ENCODE data around the gene NDUFAF7. TPM values are rescaled to one million over a fixed set of nuclear protein-coding genes. Genes with fewer than 3 reads are reported as not detected.
A peak's percentile ranks its signal among the peaks of the same experiment; 100 is the strongest.
"Not testable (repeated sequence)": the region's sequence is repeated elsewhere in the genome, so short reads cannot be mapped to it uniquely, and the experiment has no call there.

Gene NDUFAF7
- total RNA-seq, 1 donor, result 19.6 TPM

GRCh38 chr2:37203708-37204107, 27.8 kb upstream of the NDUFAF7 start:
- H3K27me3 ChIP-seq (ENCODE audit: insufficient read depth, low read length), result no peaks in the 10 kb centered on the region
- no peak overlapping the region for H3K4me3 ChIP-seq (ENCODE audit: low read length)
- peaks cover 3% of the 10 kb centered on the region for H3K4me1 ChIP-seq (ENCODE audit: insufficient read depth, low read length)
- peaks cover 26% of the 10 kb centered on the region for H3K9me3 ChIP-seq (ENCODE audit: low read depth, low read length)

GRCh38 chr2:37205071-37205661, 26.3 kb upstream of the NDUFAF7 start:
- peaks cover 36% of the 10 kb centered on the region for H3K9me3 ChIP-seq (ENCODE audit: low read depth, low read length)
- H3K4me1 ChIP-seq (ENCODE audit: insufficient read depth, low read length); H3K4me3 ChIP-seq (ENCODE audit: low read length); H3K27me3 ChIP-seq (ENCODE audit: insufficient read depth, low read length): not testable (repeated sequence)

- no peak overlapping the region for H3K4me3 ChIP-seq (ENCODE audit: low read length)
- H3K9me3 ChIP-seq (ENCODE audit: low read depth, low read length), result peaks cover 36% of the 10 kb centered on the region
- H3K4me1 ChIP-seq (ENCODE audit: insufficient read depth, low read length), result no peaks in the 10 kb centered on the region
- no peaks in the 10 kb centered on the region for H3K27me3 ChIP-seq (ENCODE audit: insufficient read depth, low read length)
Measured at GRCh38 chr2:37205689-37206341, 25.6 kb upstream of the NDUFAF7 start.

GRCh38 chr2:37206760-37207159, 24.7 kb upstream of the NDUFAF7 start:
- peaks cover 36% of the 10 kb centered on the region for H3K9me3 ChIP-seq (ENCODE audit: low read depth, low read length)
- H3K4me3 ChIP-seq (ENCODE audit: low read length); H3K4me1 ChIP-seq (ENCODE audit: insufficient read depth, low read length); H3K27me3 ChIP-seq (ENCODE audit: insufficient read depth, low read length): not testable (repeated sequence)

GRCh38 chr2:37211212-37211611, 20.2 kb upstream of the NDUFAF7 start:
- no peaks in the 10 kb centered on the region for H3K27me3 ChIP-seq (ENCODE audit: insufficient read depth, low read length)
- no peak overlapping the region for H3K4me3 ChIP-seq (ENCODE audit: low read length)
- peaks cover 6% of the 10 kb centered on the region for H3K4me1 ChIP-seq (ENCODE audit: insufficient read depth, low read length)
- peaks cover 35% of the 10 kb centered on the region for H3K9me3 ChIP-seq (ENCODE audit: low read depth, low read length)

GRCh38 chr2:37211939-37212338, 19.5 kb upstream of the NDUFAF7 start:
- Histone ChIP-seq H3K4me3 (ENCODE audit: low read length) (no peak overlapping the region), H3K9me3 (ENCODE audit: low read depth, low read length) (peaks cover 28% of the 10 kb centered on the region), H3K4me1 (ENCODE audit: insufficient read depth, low read length) (peaks cover 6% of the 10 kb centered on the region), H3K27me3 (ENCODE audit: insufficient read depth, low read length) (no peaks in the 10 kb centered on the region)

- Histone ChIP-seq H3K9me3 (ENCODE audit: low read depth, low read length) (no peaks in the 10 kb centered on the region), H3K4me3 (ENCODE audit: low read length) (no peak overlapping the region), H3K4me1 (ENCODE audit: insufficient read depth, low read length) (peaks cover 6% of the 10 kb centered on the region), H3K27me3 (ENCODE audit: insufficient read depth, low read length) (no peaks in the 10 kb centered on the region)
Measured at GRCh38 chr2:37215250-37215649, 16.2 kb upstream of the NDUFAF7 start.

- peaks cover 6% of the 10 kb centered on the region for H3K4me1 ChIP-seq (ENCODE audit: insufficient read depth, low read length)
- H3K4me3 ChIP-seq (ENCODE audit: low read length), result no peak overlapping the region
- H3K27me3 ChIP-seq (ENCODE audit: insufficient read depth, low read length), result no peaks in the 10 kb centered on the region
- no peaks in the 10 kb centered on the region for H3K9me3 ChIP-seq (ENCODE audit: low read depth, low read length)
Measured at GRCh38 chr2:37219046-37219445, 12.4 kb upstream of the NDUFAF7 start.

GRCh38 chr2:37223131-37223530, 8.3 kb upstream of the NDUFAF7 start:
- Histone ChIP-seq H3K4me1 (ENCODE audit: insufficient read depth, low read length) (no peaks in the 10 kb centered on the region), H3K27me3 (ENCODE audit: insufficient read depth, low read length) (no peaks in the 10 kb centered on the region), H3K9me3 (ENCODE audit: low read depth, low read length) (no peaks in the 10 kb centered on the region), H3K4me3 (ENCODE audit: low read length) (no peak overlapping the region)

- no peak overlapping the region for H3K4me3 ChIP-seq (ENCODE audit: low read length)
- H3K27me3 ChIP-seq (ENCODE audit: insufficient read depth, low read length), result no peaks in the 10 kb centered on the region
- H3K4me1 ChIP-seq (ENCODE audit: insufficient read depth, low read length), result no peaks in the 10 kb centered on the region
- H3K9me3 ChIP-seq (ENCODE audit: low read depth, low read length), result no peaks in the 10 kb centered on the region
Measured at GRCh38 chr2:37224063-37224462, 7.4 kb upstream of the NDUFAF7 start.

GRCh38 chr2:37225129-37225528, 6.3 kb upstream of the NDUFAF7 start:
- H3K27me3 ChIP-seq (ENCODE audit: insufficient read depth, low read length); H3K4me3 ChIP-seq (ENCODE audit: low read length); H3K4me1 ChIP-seq (ENCODE audit: insufficient read depth, low read length); H3K9me3 ChIP-seq (ENCODE audit: low read depth, low read length): not testable (repeated sequence)

GRCh38 chr2:37226863-37227262, 4.6 kb upstream of the NDUFAF7 start:
- H3K9me3 ChIP-seq (ENCODE audit: low read depth, low read length), result no peaks in the 10 kb centered on the region
- no peaks in the 10 kb centered on the region for H3K27me3 ChIP-seq (ENCODE audit: insufficient read depth, low read length)
- H3K4me1 ChIP-seq (ENCODE audit: insufficient read depth, low read length), result peaks cover 15% of the 10 kb centered on the region
- no peak overlapping the region for H3K4me3 ChIP-seq (ENCODE audit: low read length)

GRCh38 chr2:37228788-37229187, 2.7 kb upstream of the NDUFAF7 start:
- Histone ChIP-seq H3K4me3 (ENCODE audit: low read length) (no peak overlapping the region), H3K9me3 (ENCODE audit: low read depth, low read length) (no peaks in the 10 kb centered on the region), H3K27me3 (ENCODE audit: insufficient read depth, low read length) (no peaks in the 10 kb centered on the region), H3K4me1 (ENCODE audit: insufficient read depth, low read length) (peaks cover 29% of the 10 kb centered on the region)

- no peaks in the 10 kb centered on the region for H3K9me3 ChIP-seq (ENCODE audit: low read depth, low read length)
- peak overlapping the region; percentile 77 for H3K4me3 ChIP-seq (ENCODE audit: low read length)
- no peaks in the 10 kb centered on the region for H3K27me3 ChIP-seq (ENCODE audit: insufficient read depth, low read length)
- H3K4me1 ChIP-seq (ENCODE audit: insufficient read depth, low read length), result peaks cover 29% of the 10 kb centered on the region
Measured at GRCh38 chr2:37230581-37230980, 877 bp upstream of the NDUFAF7 start.

- Histone ChIP-seq H3K4me1 (ENCODE audit: insufficient read depth, low read length) (peaks cover 29% of the 10 kb centered on the region), H3K4me3 (ENCODE audit: low read length) (peak overlapping the region; percentile 77), H3K27me3 (ENCODE audit: insufficient read depth, low read length) (no peaks in the 10 kb centered on the region), H3K9me3 (ENCODE audit: low read depth, low read length) (no peaks in the 10 kb centered on the region)
Measured at GRCh38 chr2:37232131-37232933, 874 bp downstream of the NDUFAF7 start.

All from mononuclear cell (primary cell).